OCI-LY7 (cell line): Measurements from ENCODE around the gene RPH3AL.

Source experiments
- CTCF ChIP-seq: fragments of 200-600 bp; sonication (generic); conservative IDR thresholded peaks from 2 replicates; pipeline ENCODE4 v1.5.1; 2014; ENCODE audit warnings: mild to moderate bottlenecking, antibody characterized with exemption, low read length, moderate library complexity, mixed read lengths
- EZH2phosphoT487 ChIP-seq: fragments of 200-600 bp; sonication (generic); IDR thresholded peaks from 2 replicates; pipeline ENCODE4 v1.6.1; 2018; ENCODE audit warnings: low read depth, borderline replicate concordance, mild to moderate bottlenecking, mixed run types, antibody characterized with exemption, low read length, moderate library complexity, mixed read lengths

- TF ChIP-seq CTCF, result no peak
- TF ChIP-seq EZH2phosphoT487, result no peak
Measured at GRCh38 chr17:204427-205147, 148.0 kb downstream of the RPH3AL start.
